ENCODE measurements around the gene MTCH1.

DNA sequence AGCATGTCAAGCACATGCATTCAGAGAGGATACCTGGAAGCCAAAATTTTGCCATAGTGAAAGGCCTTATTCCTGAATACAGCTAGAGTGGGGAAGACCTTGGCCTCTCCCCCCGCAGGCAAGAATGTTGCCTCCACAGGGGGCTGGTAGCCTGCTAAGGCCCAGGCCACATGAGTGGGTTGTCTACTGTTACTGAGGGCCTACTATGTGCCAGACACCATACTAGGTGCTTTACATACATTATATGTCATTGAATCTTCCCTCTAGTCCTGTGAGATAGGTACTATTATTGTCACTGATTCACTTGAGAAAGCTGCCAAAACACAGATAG, 32.1 kb downstream of the MTCH1 start:
- TF ChIP-seq, protein P1, sequence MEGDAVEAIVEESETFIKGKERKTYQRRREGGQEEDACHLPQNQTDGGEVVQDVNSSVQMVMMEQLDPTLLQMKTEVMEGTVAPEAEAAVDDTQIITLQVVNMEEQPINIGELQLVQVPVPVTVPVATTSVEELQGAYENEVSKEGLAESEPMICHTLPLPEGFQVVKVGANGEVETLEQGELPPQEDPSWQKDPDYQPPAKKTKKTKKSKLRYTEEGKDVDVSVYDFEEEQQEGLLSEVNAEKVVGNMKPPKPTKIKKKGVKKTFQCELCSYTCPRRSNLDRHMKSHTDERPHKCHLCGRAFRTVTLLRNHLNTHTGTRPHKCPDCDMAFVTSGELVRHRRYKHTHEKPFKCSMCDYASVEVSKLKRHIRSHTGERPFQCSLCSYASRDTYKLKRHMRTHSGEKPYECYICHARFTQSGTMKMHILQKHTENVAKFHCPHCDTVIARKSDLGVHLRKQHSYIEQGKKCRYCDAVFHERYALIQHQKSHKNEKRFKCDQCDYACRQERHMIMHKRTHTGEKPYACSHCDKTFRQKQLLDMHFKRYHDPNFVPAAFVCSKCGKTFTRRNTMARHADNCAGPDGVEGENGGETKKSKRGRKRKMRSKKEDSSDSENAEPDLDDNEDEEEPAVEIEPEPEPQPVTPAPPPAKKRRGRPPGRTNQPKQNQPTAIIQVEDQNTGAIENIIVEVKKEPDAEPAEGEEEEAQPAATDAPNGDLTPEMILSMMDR (IDR thresholded peaks at IDR 0.05; ENCODE audit: low read length) = no peak
- TF ChIP-seq EZH2 (IDR thresholded peaks at IDR 0.05; ENCODE audit: borderline replicate concordance, low read length) = no peak

Data from OCI-LY1 (cell line).